H1 (cell line): ENCODE results near the gene USP13. TPM values are rescaled to one million over a fixed set of nuclear protein-coding genes. Genes with fewer than 3 reads are reported as not detected.

Source experiments
- CTCF ChIA-PET: fragments of 300-600 bp; sonication (Branson Sonifier 250); formaldehyde crosslinking; loops from one replicate; lab custom pipeline; 2021; ENCODE audit not compliant: partially characterized antibody; lab: Charles Lee
- POLR2A ChIA-PET: fragments of 300-600 bp; sonication (Branson Sonifier 250); formaldehyde crosslinking; loops from one replicate; lab custom pipeline; 2021; ENCODE audit warnings: inconsistent platforms; ENCODE audit not compliant: partially characterized antibody; lab: Charles Lee
- DNase-seq, 2 experiments: peaks; one replicate each; pipeline versions ENCODE4 v3.0.0 to v3.0.0-alpha.2; 2010 to 2022; ENCODE audit warnings: low spot score in 2 of 2, low read depth in 1 of 2, mixed read lengths in 1 of 2
- FAIRE-seq: peaks from 2 replicates; lab custom pipeline; 2011; peaks lifted over from hg19 to GRCh38; lab: Jason Lieb, UNC
- H2AFZ ChIP-seq: 2 replicates; pipeline ENCODE4 v1.8.1; 2012; ENCODE audit warnings: low read length, inconsistent platforms
- H2AK5ac ChIP-seq: 2 replicates; pipeline ENCODE4 v1.6.1; 2013; ENCODE audit warnings: low read depth, low read length
- H2BK120ac ChIP-seq: replicated peaks from 2 replicates; pipeline ENCODE3; 2013; ENCODE audit warnings: low read depth, low read length, inconsistent platforms
- H2BK12ac ChIP-seq: 2 replicates; pipeline ENCODE4 v1.6.1; 2013; ENCODE audit warnings: low read depth, low read length
- H2BK15ac ChIP-seq: 2 replicates; pipeline ENCODE4 v1.6.1; 2013; ENCODE audit warnings: low read length
- H2BK20ac ChIP-seq: 2 replicates; pipeline ENCODE4 v1.6.1; 2013; ENCODE audit warnings: low read length
- H2BK5ac ChIP-seq: 2 replicates; pipeline ENCODE4 v1.6.1; 2013; ENCODE audit warnings: low read depth, low read length
- H3K14ac ChIP-seq: 2 replicates; pipeline ENCODE4 v1.6.1; 2013; ENCODE audit warnings: inconsistent platforms; ENCODE audit not compliant: insufficient read length
- H3K18ac ChIP-seq: 2 replicates; pipeline ENCODE4 v1.6.1; 2013; ENCODE audit warnings: low read length; ENCODE audit errors: extremely low read depth
- H3K23ac ChIP-seq: 2 replicates; pipeline ENCODE4 v1.6.1; 2013; ENCODE audit warnings: inconsistent platforms; ENCODE audit not compliant: insufficient read length
- H3K23me2 ChIP-seq: 2 replicates; pipeline ENCODE4 v1.6.1; 2013; ENCODE audit warnings: low read depth, low read length
- H3K27ac ChIP-seq: 2 replicates; pipeline ENCODE4 v1.6.1; 2011; ENCODE audit warnings: low read depth, low read length, inconsistent platforms
- H3K27me3 ChIP-seq, 4 experiments: replicated peaks in 1 of 4; 1 replicate in 1 of 4; 2 replicates in 3 of 4; pipeline versions ENCODE4 v1.6.1 to v1.8.1; 2011 to 2013; ENCODE audit warnings: low read length in 3 of 4, mild to moderate bottlenecking in 3 of 4, inconsistent platforms in 2 of 4, mixed read lengths in 2 of 4, moderate library complexity in 1 of 4; ENCODE audit not compliant: control insufficient read depth in 3 of 4, insufficient read depth in 3 of 4; ENCODE audit errors: extremely low read depth in 1 of 4
- H3K36me3 ChIP-seq, 4 experiments: 2 replicates each; pipeline versions ENCODE4 v1.6.1 to v1.8.1; 2011 to 2013; ENCODE audit warnings: mild to moderate bottlenecking in 4 of 4, low read length in 3 of 4, moderate library complexity in 2 of 4, control low read depth in 1 of 4, inconsistent platforms in 1 of 4; ENCODE audit not compliant: insufficient read depth in 4 of 4, control insufficient read depth in 2 of 4
- H3K4ac ChIP-seq: replicated peaks from 2 replicates; pipeline ENCODE3; 2013; ENCODE audit warnings: low read length, low read depth, mixed read lengths, inconsistent platforms; ENCODE audit not compliant: insufficient read length
- H3K4me1 ChIP-seq, 4 experiments: replicated peaks in 1 of 4; 1 replicate in 1 of 4; 2 replicates in 3 of 4; pipeline versions ENCODE4 v1.6.1 to v1.8.1; 2011 to 2013; ENCODE audit warnings: low read length in 3 of 4, inconsistent platforms in 2 of 4, mixed read lengths in 1 of 4; ENCODE audit not compliant: insufficient read depth in 4 of 4, control insufficient read depth in 3 of 4
- H3K4me2 ChIP-seq, 2 experiments: 2 replicates each; pipeline versions ENCODE4 v1.6.1 to v1.8.1; 2011 to 2013; ENCODE audit warnings: low read depth in 2 of 2, low read length in 2 of 2, control low read depth in 1 of 2, inconsistent platforms in 1 of 2, mild to moderate bottlenecking in 1 of 2; ENCODE audit not compliant: insufficient read depth in 1 of 2
- H3K4me3 ChIP-seq, 4 experiments: fragments of 200-600, 300-600 bp in 1 of 4; sonication (generic), shearing (Covaris generic), sonication (Bioruptor Twin) in 1 of 4; 2 replicates each; pipeline versions ENCODE4 v1.5.1 to v1.8.1; 2011 to 2016; ENCODE audit warnings: low read length in 4 of 4, low read depth in 3 of 4, control low read depth in 2 of 4, inconsistent platforms in 2 of 4, mild to moderate bottlenecking in 2 of 4, mixed read lengths in 1 of 4, moderate library complexity in 1 of 4; ENCODE audit not compliant: insufficient read depth in 2 of 4; ENCODE audit errors: extremely low read depth in 1 of 4
- H3K56ac ChIP-seq: replicated peaks from 2 replicates; pipeline ENCODE3; 2013; ENCODE audit warnings: low read depth, mild to moderate bottlenecking, mixed read lengths, low read length, inconsistent platforms; ENCODE audit not compliant: insufficient read length
- H3K79me1 ChIP-seq: 2 replicates; pipeline ENCODE4 v1.6.1; 2013; ENCODE audit warnings: low read depth, low read length, control low read depth
- H3K79me2 ChIP-seq, 2 experiments: 2 replicates each; pipeline versions ENCODE4 v1.6.1 to v1.8.1; 2012 to 2013; ENCODE audit warnings: low read length in 2 of 2, mild to moderate bottlenecking in 2 of 2, inconsistent platforms in 1 of 2; ENCODE audit not compliant: insufficient read depth in 2 of 2, control insufficient read depth in 1 of 2
- H3K9ac ChIP-seq, 4 experiments: replicated peaks in 1 of 4; 1 replicate in 1 of 4; 2 replicates in 3 of 4; pipeline versions ENCODE4 v1.6.1 to v1.8.1; 2011 to 2013; ENCODE audit warnings: low read depth in 3 of 4, low read length in 3 of 4, control low read depth in 2 of 4, mild to moderate bottlenecking in 2 of 4, moderate library complexity in 2 of 4, inconsistent platforms in 1 of 4; ENCODE audit errors: extremely low read depth in 1 of 4
- H3K9me3 ChIP-seq, 2 experiments: 2 replicates each; pipeline versions ENCODE4 v1.6.1 to v1.8.1; 2012 to 2013; ENCODE audit warnings: mild to moderate bottlenecking in 2 of 2, moderate library complexity in 2 of 2, control low read depth in 1 of 2, inconsistent platforms in 1 of 2, low read depth in 1 of 2, low read length in 1 of 2, mixed read lengths in 1 of 2; ENCODE audit not compliant: insufficient read depth in 2 of 2
- H4K20me1 ChIP-seq, 2 experiments: replicated peaks in 1 of 2; 2 replicates each; pipeline versions ENCODE3 to v1.8.1; 2011 to 2013; ENCODE audit warnings: inconsistent platforms in 2 of 2, low read length in 2 of 2, mild to moderate bottlenecking in 1 of 2; ENCODE audit not compliant: insufficient read depth in 2 of 2, control insufficient read depth in 1 of 2
- H4K5ac ChIP-seq: 2 replicates; pipeline ENCODE4 v1.6.1; 2013; ENCODE audit warnings: low read length, low read depth, mixed read lengths, inconsistent platforms; ENCODE audit not compliant: insufficient read length
- H4K8ac ChIP-seq: 2 replicates; pipeline ENCODE4 v1.8.0; 2013; ENCODE audit warnings: mild to moderate bottlenecking, moderate library complexity, low read length, inconsistent platforms; ENCODE audit not compliant: insufficient read depth; ENCODE audit errors: extremely low read depth
- H4K91ac ChIP-seq: replicated peaks from 2 replicates; pipeline ENCODE3; 2013; ENCODE audit warnings: low read length, mixed read lengths, inconsistent platforms; ENCODE audit not compliant: insufficient read length
- WGBS, 2 experiments: shearing (Covaris generic) in 1 of 2; methylation state at CpG; one replicate each; pipeline versions ENCODE4 v1.1.6 to v1.1.7; 2013 to 2015; ENCODE audit warnings: low lambda C conversion rate in 2 of 2, mixed read lengths in 2 of 2, inconsistent platforms in 1 of 2, low coverage in 1 of 2, missing lambda C conversion rate in 1 of 2; ENCODE audit not compliant: insufficient replicate concordance in 2 of 2, insufficient coverage in 1 of 2, insufficient read length in 1 of 2; ENCODE audit errors: extremely low coverage in 1 of 2, missing lambda C conversion rate in 1 of 2; 5-methylcytosine and 5-hydroxymethylcytosine counted together
- polyA plus RNA-seq, 7 experiments: library from polyadenylated mRNA; depleted of rRNA in 3 of 7; stranded (reverse) in 5 of 7; unstranded in 2 of 7; fragments of >200 nt in 5 of 7; fragments of 200-250 nt in 2 of 7; gene quantifications; 1 replicate in 5 of 7; 2 replicates in 1 of 7; 4 replicates in 1 of 7; pipeline versions ENCODE4 v1.2.1 to v1.2.3, GENCODE V29; 2011 to 2013; ENCODE audit warnings: missing spikeins in 2 of 7, mixed read lengths in 2 of 7
- total RNA-seq: library from RNA; stranded (reverse); fragmentation: NEBNext Ultra II Directional; extraction: Animal tissue kit (Norgen Biotek cat#: 25700); gene quantifications from 2 replicates; pipeline ENCODE4 v1.2.1, GENCODE V29; 2021

Gene USP13
- total and polyA plus RNA-seq, 2 of the 8 experiments (the other 6 are each of a cell fraction or from before 2014, with no cell fraction given), result 7.9 to 25.9 TPM

- Histone ChIP-seq H2AFZ (no peak overlapping the region), H2AK5ac (no peak overlapping the region), H4K20me1 (no peaks in the 10 kb centered on the region), H3K4ac (no peak overlapping the region), H3K18ac (no peak overlapping the region), H3K27ac (no peak overlapping the region), H2BK20ac (no peak overlapping the region), H3K9ac (no peak overlapping the region), H3K4me1 (no peaks in the 10 kb centered on the region), H2BK12ac (no peak overlapping the region), H2BK5ac (no peak overlapping the region), H3K4me2 (no peak overlapping the region), H3K9me3 (no peaks in the 10 kb centered on the region), H3K14ac (no peak overlapping the region), H3K4me3 (no peak overlapping the region), H3K79me1 (no peaks in the 10 kb centered on the region), H3K36me3 (peaks cover 0 to 17% (median 7%) of the 10 kb centered on the region in 4 experiments; a peak in 5 of 8 replicates), H4K8ac (no peak overlapping the region), H3K27me3 (no peaks in the 10 kb centered on the region), H4K91ac (no peak overlapping the region), H4K5ac (no peak overlapping the region), H2BK15ac (no peak overlapping the region), H3K79me2 (peaks cover 0 to 2% of the 10 kb centered on the region in 2 experiments; a peak in 1 of 4 replicates), H2BK120ac (no peak overlapping the region), H3K56ac (no peak overlapping the region), H3K23me2 (no peaks in the 10 kb centered on the region; the same call in 1 of the 2 replicates), H3K23ac (no peak overlapping the region)
- POLR2A ChIA-PET, result interaction anchor here (1.6 to 1.8 kb wide), 2 partner anchors 9 to 11 kb away, joined by 4 to 6 read pairs; partner anchors contain the start of genes MRPL47 and NDUFB5
- DNase-seq, result no peak
- FAIRE-seq, result no peak
- 88% methylated on average over 4 of the region's 4 CpGs; no CpG with 5 or more reads in 1 of the 2 experiments for WGBS, 2 experiments
- CTCF ChIA-PET, result interaction anchor here (0.7 kb wide), 1 partner anchor 180 kb away, joined by 4 read pairs; no protein-coding TSS in a partner anchor
Observed at GRCh38 chr3:179615458-179616173, 37.2 kb upstream of the USP13 start.
